A549 (cell line): ENCODE measurements around the gene WNT3A. TPM values are rescaled to one million over a fixed set of nuclear protein-coding genes. Genes with fewer than 3 reads are reported as not detected.

Experiments used
- ATAC-seq, 2 experiments: fragments of 200-7000 bp in 1 of 2; fragments of >200 bp in 1 of 2; cut with Nextera tagmentation in 1 of 2; cut with Tn5 transposase in 1 of 2; 3 replicates each; pipeline versions ENCODE4 v1.8.0 to v1.9.1; 2018 to 2020; ENCODE audit warnings: mild to moderate bottlenecking in 1 of 2, moderate library complexity in 1 of 2
- CTCF ChIA-PET: fragments of 300-600 bp; sonication (Branson Sonifier 250); formaldehyde crosslinking; extraction: SDS; loops from one replicate; lab custom pipeline; 2021; ENCODE audit warnings: antibody characterized with exemption, inconsistent platforms; lab: Yijun Ruan, JAX
- POLR2A ChIA-PET: fragments of 350-600 bp; formaldehyde crosslinking; extraction: SDS; loops from one replicate; lab custom pipeline; 2021; ENCODE audit warnings: antibody characterized with exemption, inconsistent platforms; lab: Yijun Ruan, JAX
- DNase-seq, 2 experiments: peaks; one replicate each; pipeline versions ENCODE4 v3.0.0 to v3.0.0-alpha.2; 2011 to 2016; ENCODE audit warnings: low read depth in 1 of 2, low spot score in 1 of 2
- FAIRE-seq: peaks from 2 replicates; lab custom pipeline; 2011; peaks lifted over from hg19 to GRCh38; lab: Jason Lieb, UNC
- H3K27ac ChIP-seq, 2 experiments: fragments of >200 bp; sonication (Bioruptor Twin); formaldehyde crosslinking; 3 replicates each; pipeline ENCODE4 v1.5.1; 2016 to 2017
- H3K4me1 ChIP-seq: fragments of >200 bp; sonication (Bioruptor Twin); formaldehyde crosslinking; 3 replicates; pipeline ENCODE4 v1.6.1; 2016
- H3K4me2 ChIP-seq: fragments of >200 bp; sonication (Bioruptor Twin); formaldehyde crosslinking; 3 replicates; pipeline ENCODE4 v1.6.1; 2016
- H3K4me3 ChIP-seq: fragments of >200 bp; sonication (Bioruptor Twin); formaldehyde crosslinking; 3 replicates; pipeline ENCODE4 v1.5.1; 2016
- H3K9me3 ChIP-seq: fragments of >200 bp; sonication (Bioruptor Twin); formaldehyde crosslinking; 3 replicates; pipeline ENCODE4 v1.6.1; 2016
- ATOH8 ChIP-seq: fragments of 250-450 bp; sonication (Bioruptor Pico); IDR thresholded peaks from 2 replicates; pipeline ENCODE4 v1.5.0; 2020; ENCODE audit warnings: low read depth, mild to moderate bottlenecking, moderate library complexity
- CBX8 ChIP-seq: fragments of 200-600 bp; sonication (generic); IDR thresholded peaks from 2 replicates; pipeline ENCODE4 v1.6.1; 2016
- CHD2 ChIP-seq: fragments of 150-350 bp; IDR thresholded peaks from 2 replicates; pipeline ENCODE4 v1.6.1; 2014; ENCODE audit warnings: low read length; ENCODE audit not compliant: partially characterized antibody
- CHD4 ChIP-seq: fragments of 200-600 bp; sonication (generic); IDR thresholded peaks from 2 replicates; pipeline ENCODE4 v1.6.1; 2016; ENCODE audit warnings: antibody characterized with exemption, mild to moderate bottlenecking, borderline replicate concordance
- CTCF ChIP-seq: fragments of >200 bp; sonication (Bioruptor Twin); formaldehyde crosslinking; IDR thresholded peaks from 3 replicates; pipeline ENCODE4 v1.5.1; 2016
- E2F6 ChIP-seq: IDR thresholded peaks from 2 replicates; pipeline ENCODE4 v1.6.1; 2012; ENCODE audit warnings: low read depth, borderline replicate concordance
- EHF ChIP-seq: fragments of 250-450 bp; sonication (Bioruptor Pico); IDR thresholded peaks from 2 replicates; pipeline ENCODE4 v1.5.0; 2020; ENCODE audit warnings: mild to moderate bottlenecking
- ELK1 ChIP-seq: fragments of 150-350 bp; IDR thresholded peaks from 2 replicates; pipeline ENCODE4 v1.6.1; 2014; ENCODE audit warnings: low read depth, mild to moderate bottlenecking, low read length
- EP300 ChIP-seq, 2 experiments: fragments of >200 bp; sonication (Bioruptor Twin); formaldehyde crosslinking; IDR thresholded peaks; 2 replicates in 1 of 2; 3 replicates in 1 of 2; pipeline ENCODE4 v1.6.1; 2016 to 2017
- ESRRA ChIP-seq: fragments of 150-350 bp; IDR thresholded peaks from 2 replicates; pipeline ENCODE4 v1.6.1; 2014; ENCODE audit warnings: mild to moderate bottlenecking, low read length, borderline replicate concordance
- FOSL2 ChIP-seq, 2 experiments: fragments of 450-650 bp in 1 of 2; fragments of >200 bp in 1 of 2; sonication (Bioruptor Twin) in 1 of 2; formaldehyde crosslinking; IDR thresholded peaks; 2 replicates each; pipeline versions ENCODE4 v1.5.0 to v1.6.1; 2016 to 2020; ENCODE audit warnings: mild to moderate bottlenecking in 1 of 2, moderate library complexity in 1 of 2
- GATA3 ChIP-seq: IDR thresholded peaks from 2 replicates; pipeline ENCODE4 v1.6.1; 2012; ENCODE audit warnings: borderline replicate concordance
- HES2 ChIP-seq: fragments of >200 bp; sonication (Bioruptor Twin); formaldehyde crosslinking; IDR thresholded peaks from 2 replicates; pipeline ENCODE4 v1.6.1; 2016
- HEYL ChIP-seq: fragments of 250-450 bp; sonication (Bioruptor Pico); IDR thresholded peaks from 2 replicates; pipeline ENCODE4 v1.8.0; 2021; ENCODE audit warnings: mild to moderate bottlenecking, moderate library complexity
- HOXA7 ChIP-seq: fragments of 250-450 bp; sonication (Bioruptor Pico); IDR thresholded peaks from 2 replicates; pipeline ENCODE4 v1.5.0; 2020; ENCODE audit warnings: mild to moderate bottlenecking, moderate library complexity
- KDM1A ChIP-seq: fragments of 200-600 bp; sonication (generic); IDR thresholded peaks from 2 replicates; pipeline ENCODE4 v1.6.1; 2016; ENCODE audit warnings: low read depth, mild to moderate bottlenecking
- KDM5A ChIP-seq: fragments of 200-600 bp; sonication (generic); IDR thresholded peaks from 2 replicates; pipeline ENCODE4 v1.6.1; 2016; ENCODE audit warnings: antibody characterized with exemption, mild to moderate bottlenecking
- MAFK ChIP-seq: fragments of 450-650 bp; IDR thresholded peaks from 2 replicates; pipeline ENCODE4 v1.6.1; 2014; ENCODE audit not compliant: partially characterized antibody
- MYC ChIP-seq: IDR thresholded peaks from 2 replicates; pipeline ENCODE4 v1.6.1; 2012; ENCODE audit warnings: mild to moderate bottlenecking, inconsistent platforms, low read length, improper control_type of control experiment, borderline replicate concordance
- NFE2L2 ChIP-seq: fragments of 150-350 bp; conservative IDR thresholded peaks from 2 replicates; pipeline ENCODE4 v1.6.1; 2014; ENCODE audit warnings: low read length
- PBX3 ChIP-seq: IDR thresholded peaks from 2 replicates; pipeline ENCODE4 v1.6.1; 2012
- PHF8 ChIP-seq: fragments of 200-600 bp; sonication (generic); IDR thresholded peaks from 2 replicates; pipeline ENCODE4 v1.6.1; 2016; ENCODE audit warnings: low read depth, mild to moderate bottlenecking, antibody characterized with exemption, moderate library complexity, borderline replicate concordance
- POLR2A ChIP-seq: IDR thresholded peaks from 2 replicates; pipeline ENCODE4 v1.6.1; 2012; ENCODE audit warnings: mild to moderate bottlenecking, low read length
- POLR2AphosphoS2 ChIP-seq: conservative IDR thresholded peaks from 2 replicates; pipeline ENCODE4 v1.6.1; 2012; ENCODE audit warnings: low read length, improper control_type of control experiment, inconsistent platforms
- RAD21 ChIP-seq, 2 experiments: fragments of >200 bp in 1 of 2; sonication (Bioruptor Twin) in 1 of 2; formaldehyde crosslinking in 1 of 2; IDR thresholded peaks in 1 of 2; conservative IDR thresholded peaks in 1 of 2; 2 replicates in 1 of 2; 3 replicates in 1 of 2; pipeline ENCODE4 v1.6.1; 2012 to 2018; ENCODE audit warnings: inconsistent platforms in 1 of 2
- RCOR1 ChIP-seq: fragments of 150-350 bp; IDR thresholded peaks from 2 replicates; pipeline ENCODE4 v1.6.1; 2014; ENCODE audit warnings: antibody characterized with exemption, low read length, low read depth
- REST ChIP-seq: fragments of 200-600 bp; sonication (generic); IDR thresholded peaks from 2 replicates; pipeline ENCODE4 v1.6.1; 2016; ENCODE audit warnings: antibody characterized with exemption, mild to moderate bottlenecking, moderate library complexity
- SREBF2 ChIP-seq: fragments of 450-650 bp; IDR thresholded peaks from 2 replicates; pipeline ENCODE4 v1.6.1; 2014; ENCODE audit warnings: mild to moderate bottlenecking, moderate library complexity
- ZC3H11A ChIP-seq: fragments of 450-650 bp; IDR thresholded peaks from 2 replicates; pipeline ENCODE4 v1.6.1; 2014; ENCODE audit warnings: antibody characterized with exemption, mild to moderate bottlenecking
- ZFP36 ChIP-seq: fragments of 450-650 bp; IDR thresholded peaks from 2 replicates; pipeline ENCODE4 v1.6.1; 2014; ENCODE audit warnings: borderline replicate concordance; ENCODE audit not compliant: partially characterized antibody
- ZSCAN20 ChIP-seq: fragments of 250-450 bp; sonication (Bioruptor Pico); IDR thresholded peaks from 2 replicates; pipeline ENCODE4 v1.8.0; 2022; ENCODE audit warnings: mild to moderate bottlenecking, moderate library complexity
- WGBS: methylation state at CpG from one replicate; pipeline ENCODE4 v1.1.6; 2017; ENCODE audit errors: missing lambda C conversion rate; 5-methylcytosine and 5-hydroxymethylcytosine counted together
- polyA plus RNA-seq, 4 experiments: library from polyadenylated mRNA; depleted of rRNA in 3 of 4; stranded (reverse); fragments of >200 nt; fragmentation: RNase III in 1 of 4; extraction: RNeasy Plus Mini Kit Qiagen cat#74134 plus additional on column Dnase treatment in 1 of 4; gene quantifications; 2 replicates in 3 of 4; 3 replicates in 1 of 4; pipeline ENCODE4 v1.2.3, GENCODE V29; 2011 to 2017

The WNT3A gene
- polyA plus RNA-seq, 2 of the 4 experiments (the other 2 are of a cell fraction): not detected

- DNase-seq (peak; percentile 94 to 97), FAIRE-seq (no peak), ATAC-seq (peak; percentile 55 to 87)
- Histone ChIP-seq H3K27ac (peak within 1 kb of the TSS; percentile 85 to 91), H3K9me3 (no peaks in the 10 kb centered on the region), H3K4me1 (peaks cover 11% of the 10 kb centered on the region; the same call in 2 of the 3 replicates), H3K4me3 (peak within 1 kb of the TSS; percentile 93), H3K4me2 (peak within 1 kb of the TSS; percentile 84)
- WGBS: 3% methylated on average over 15 of the region's 104 CpGs
- POLR2A ChIA-PET: no interaction called here
- CTCF ChIA-PET: no interaction called here
- no peak for TF ChIP-seq RAD21 (conservative IDR thresholded peaks at IDR 0.05 in 1 of 2, IDR thresholded peaks at IDR 0.05 in 1 of 2)
- TF ChIP-seq MAFK: no peak
- no peak for TF ChIP-seq RCOR1
- no peak for TF ChIP-seq POLR2AphosphoS2
- 0 out of 2 replicates have a peak, but pooled peaks have one; percentile 19 for TF ChIP-seq PBX3
- TF ChIP-seq HES2: no peak
- no peak for TF ChIP-seq SREBF2
- TF ChIP-seq PHF8: peak; percentile 90
- no peak for TF ChIP-seq CHD2
- no peak for TF ChIP-seq HOXA7
- TF ChIP-seq HEYL (CRISPR knock-in tag): no peak
- TF ChIP-seq REST: no peak; the same call in 1 of the 2 replicates
- no peak for TF ChIP-seq ZC3H11A
- TF ChIP-seq CBX8: no peak
- no peak for TF ChIP-seq ESRRA
- peak; percentile 98 for TF ChIP-seq E2F6
- TF ChIP-seq CHD4: no peak
- TF ChIP-seq ZSCAN20: no peak
- peak; percentile 71 for TF ChIP-seq POLR2A
- TF ChIP-seq MYC: no peak
- TF ChIP-seq FOSL2 (IDR thresholded peaks at IDR 0.05): no peak
- TF ChIP-seq FOSL2 (CRISPR knock-in tag; IDR thresholded peaks at IDR 0.05): no peak; the same call in 1 of the 2 replicates
- no peak for TF ChIP-seq EHF (CRISPR knock-in tag)
- no peak for TF ChIP-seq ZFP36
- TF ChIP-seq KDM5A: peak; percentile 64; the same call in 1 of the 2 replicates
- no peak for TF ChIP-seq CTCF
- no peak for TF ChIP-seq KDM1A
- TF ChIP-seq EP300 (IDR thresholded peaks at IDR 0.05): no peak
- TF ChIP-seq ELK1: no peak
- peak; percentile 35; the same call in 1 of the 2 replicates for TF ChIP-seq GATA3
- no peak for TF ChIP-seq NFE2L2
- no peak for TF ChIP-seq ATOH8 (CRISPR knock-in tag)
Observed at GRCh38 chr1:228102791-228103620, 96.2 kb downstream of the WNT3A start, which contains the start of gene C1orf35. TSS of gene C1orf35 (minus strand) at chr1:228103325. CDS start at chr1:228103227, 98 bp downstream.
